GM19239 (cell line): Measurements from ENCODE around the gene LKAAEAR1.

Experiments
- DNase-seq: peaks from one replicate; pipeline ENCODE4 v3.0.0; 2011; ENCODE audit warnings: low spot score; ENCODE audit not compliant: insufficient read length
- FAIRE-seq: peaks from 2 replicates; lab custom pipeline; 2011; peaks lifted over from hg19 to GRCh38; lab: Jason Lieb, UNC

Gene LKAAEAR1

GRCh38 chr20:64111841-64112641, 27.8 kb upstream of the LKAAEAR1 start:
- FAIRE-seq (no peak), DNase-seq (no peak)

- FAIRE-seq (no peak), DNase-seq (no peak)
Measured at GRCh38 chr20:64110411-64111068, 26.3 kb upstream of the LKAAEAR1 start.

DNA sequence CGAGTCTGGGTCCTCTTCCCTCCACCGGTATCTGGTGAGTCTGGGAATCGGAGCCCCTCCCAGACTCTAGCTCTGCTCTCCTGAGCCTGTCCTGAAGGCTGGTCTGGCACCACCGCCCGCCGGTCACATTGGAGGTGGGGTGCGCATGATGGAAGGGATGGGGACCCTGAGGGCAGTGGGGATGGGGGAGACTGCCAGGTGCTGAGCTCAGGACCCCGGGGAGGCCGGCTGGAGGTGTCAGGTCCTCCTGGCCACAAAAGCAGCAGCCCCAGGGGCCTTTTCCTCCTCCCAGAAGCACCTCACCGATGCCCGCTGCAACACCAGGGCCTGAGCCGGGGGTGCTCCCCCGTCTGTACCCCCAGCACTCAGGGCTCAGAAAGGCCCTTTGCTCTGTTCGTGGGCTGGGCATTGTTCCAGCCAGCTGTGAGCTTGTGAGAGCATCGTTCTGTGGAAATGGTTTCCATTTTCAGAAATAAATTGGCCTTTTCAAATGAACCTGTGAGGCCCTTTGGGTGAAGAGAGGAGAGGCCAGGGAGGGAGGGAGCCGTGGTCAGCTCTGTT, 25.7 kb upstream of the LKAAEAR1 start:
- DNase-seq (no peak), FAIRE-seq (no peak)

DNA sequence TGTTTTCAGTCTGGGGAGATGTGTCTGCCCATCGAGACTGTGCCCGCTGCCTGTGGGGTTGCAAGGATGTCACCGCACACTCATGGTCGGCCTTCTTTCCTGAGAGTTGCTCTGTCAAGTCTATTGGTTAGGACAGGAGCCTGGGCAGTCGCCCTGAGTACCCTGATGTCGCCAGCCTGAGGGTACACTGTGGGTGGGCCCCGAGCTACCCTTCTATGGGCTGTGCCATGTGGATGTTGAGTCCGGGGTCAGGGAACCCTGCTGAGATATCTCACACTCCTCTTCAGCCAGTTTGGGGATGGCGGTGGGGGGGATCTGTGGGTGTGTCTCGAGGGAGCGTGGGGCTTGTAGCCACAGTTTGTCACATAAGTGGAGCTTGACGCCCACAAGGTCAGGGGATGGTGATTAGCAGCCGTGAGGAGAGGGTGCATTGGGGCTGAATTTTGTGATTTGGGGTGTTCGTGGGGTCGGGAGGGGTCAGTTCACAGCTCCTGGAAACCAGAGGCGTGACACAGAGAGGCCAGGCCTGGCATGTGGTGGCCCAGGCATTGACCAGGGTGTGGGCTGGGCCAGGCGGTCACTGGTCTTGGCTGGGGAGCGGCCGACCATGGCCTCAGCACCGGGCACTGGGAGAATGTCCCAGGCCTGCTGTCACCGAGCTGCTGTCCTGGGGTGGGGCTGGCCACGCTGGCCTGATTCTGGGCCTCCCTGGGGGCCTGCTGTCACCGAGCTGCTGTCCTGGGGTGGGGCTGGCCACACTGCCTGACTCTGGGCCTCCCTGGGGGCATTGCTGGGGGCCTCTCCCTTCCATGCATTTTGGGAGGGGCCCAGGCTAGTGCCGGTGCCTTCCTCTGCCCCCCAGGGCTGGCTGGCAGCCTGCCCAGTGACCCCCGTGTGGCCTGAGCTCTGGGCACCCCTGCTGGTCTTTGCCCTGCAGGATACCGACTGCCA, 24.8 kb upstream of the LKAAEAR1 start:
- DNase-seq = no peak
- FAIRE-seq = no peak

DNA sequence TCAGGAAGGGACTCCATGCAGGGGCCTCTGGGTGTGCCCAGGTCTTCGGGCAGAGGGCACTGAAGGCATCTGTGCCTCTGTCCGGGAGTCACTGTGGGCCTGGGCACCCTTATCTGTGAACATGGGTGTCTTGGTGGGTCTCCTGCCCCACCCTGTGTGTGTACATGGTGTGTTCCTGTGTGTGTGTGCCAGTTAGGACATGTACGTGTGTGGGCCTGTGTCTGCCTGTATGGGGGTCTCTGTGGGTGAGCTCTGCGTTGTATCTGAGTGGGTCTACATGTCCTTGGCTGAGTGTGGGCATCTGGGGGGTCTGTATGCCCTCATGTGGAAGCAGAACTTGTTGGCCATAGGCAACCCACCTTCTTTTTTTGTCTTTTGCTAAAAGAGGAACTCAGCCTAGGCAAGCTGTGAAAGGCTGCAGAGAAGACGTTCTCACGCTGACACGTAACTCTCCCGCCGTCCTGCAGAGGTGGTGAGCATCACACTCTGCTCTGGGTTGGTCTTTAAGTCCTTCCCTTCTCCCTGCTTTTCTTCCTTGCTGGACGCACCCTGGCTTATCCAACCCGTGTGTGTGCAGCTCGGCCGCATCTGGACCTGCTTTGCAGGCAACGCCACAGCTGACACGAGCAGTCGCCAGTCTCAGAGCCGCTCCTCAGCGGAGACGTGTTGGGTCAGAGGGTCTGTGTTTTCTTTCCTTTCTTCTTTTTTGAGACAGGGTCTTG, 23.7 kb upstream of the LKAAEAR1 start:
- FAIRE-seq = no peak
- DNase-seq = no peak

DNA sequence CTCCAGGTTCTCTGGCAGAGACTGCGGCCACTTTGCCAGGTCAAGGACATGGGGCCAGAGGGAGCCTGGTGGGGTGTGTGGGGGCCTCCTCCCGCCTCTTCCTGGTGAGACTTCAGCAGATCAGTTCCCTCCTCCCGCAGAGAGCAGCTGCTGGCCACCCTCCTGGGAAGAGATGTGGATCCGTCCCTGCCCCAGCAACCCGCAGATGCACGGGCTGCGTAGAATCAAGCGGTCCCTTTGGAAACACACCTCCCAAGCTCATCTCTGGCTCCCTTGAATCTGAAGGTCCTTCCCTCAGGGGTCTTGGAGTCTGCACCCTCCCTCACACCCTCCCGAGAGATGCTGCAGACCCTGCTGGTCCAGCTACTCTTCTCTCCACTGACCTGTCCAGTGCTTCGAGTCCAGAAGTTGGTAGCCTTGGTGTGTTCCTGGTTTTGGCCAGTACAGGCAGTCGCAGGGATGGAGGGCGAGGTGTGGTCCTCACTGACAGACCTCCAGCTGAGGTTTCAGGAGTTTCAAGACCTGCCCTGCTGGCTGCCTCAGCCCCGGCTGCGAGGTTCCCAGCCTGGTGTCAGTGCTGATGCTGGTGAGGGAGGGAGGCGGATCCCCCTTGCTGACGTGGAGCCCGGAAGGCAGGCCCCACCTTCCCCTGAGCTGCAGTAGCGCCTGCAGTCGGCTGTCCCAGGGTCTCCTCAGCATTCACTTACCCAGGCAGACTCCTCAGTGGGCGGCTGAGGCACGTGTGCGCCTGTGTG, 23.0 kb upstream of the LKAAEAR1 start, which contains the start of gene NPBWR2:
NPBWR2 (minus strand) TSS at position 585 of the 755 bp plus-strand sequence. CDS start 734 bp downstream, outside the sequence.
- DNase-seq (no peak), FAIRE-seq (no peak)

DNA sequence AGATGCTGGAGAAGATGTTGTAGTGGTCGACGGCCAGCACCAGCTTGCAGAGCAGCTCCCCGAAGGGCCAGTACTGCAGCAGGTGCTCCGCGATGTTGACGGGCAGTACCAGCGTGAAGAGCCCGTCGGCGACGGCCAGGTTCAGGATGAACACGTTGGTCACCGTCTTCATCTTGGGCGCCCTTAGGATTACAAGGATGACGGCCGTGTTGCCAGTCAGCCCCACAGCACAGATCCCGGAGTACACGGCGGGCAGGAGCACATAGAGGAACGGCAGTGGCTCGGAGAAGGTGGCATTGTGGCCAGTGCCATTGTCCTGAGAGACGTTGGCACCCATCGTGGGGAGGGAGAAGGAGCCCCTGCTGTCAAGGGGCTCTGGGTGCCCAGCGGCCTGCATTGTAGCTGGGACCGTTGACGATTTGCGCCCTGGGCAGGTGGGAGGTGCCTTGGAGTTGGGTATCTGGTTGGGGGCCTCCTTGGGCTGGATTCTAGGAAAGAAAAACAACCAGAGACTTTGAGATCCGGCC, 22.3 kb upstream of the LKAAEAR1 start:
- FAIRE-seq (no peak), DNase-seq (no peak)

DNA sequence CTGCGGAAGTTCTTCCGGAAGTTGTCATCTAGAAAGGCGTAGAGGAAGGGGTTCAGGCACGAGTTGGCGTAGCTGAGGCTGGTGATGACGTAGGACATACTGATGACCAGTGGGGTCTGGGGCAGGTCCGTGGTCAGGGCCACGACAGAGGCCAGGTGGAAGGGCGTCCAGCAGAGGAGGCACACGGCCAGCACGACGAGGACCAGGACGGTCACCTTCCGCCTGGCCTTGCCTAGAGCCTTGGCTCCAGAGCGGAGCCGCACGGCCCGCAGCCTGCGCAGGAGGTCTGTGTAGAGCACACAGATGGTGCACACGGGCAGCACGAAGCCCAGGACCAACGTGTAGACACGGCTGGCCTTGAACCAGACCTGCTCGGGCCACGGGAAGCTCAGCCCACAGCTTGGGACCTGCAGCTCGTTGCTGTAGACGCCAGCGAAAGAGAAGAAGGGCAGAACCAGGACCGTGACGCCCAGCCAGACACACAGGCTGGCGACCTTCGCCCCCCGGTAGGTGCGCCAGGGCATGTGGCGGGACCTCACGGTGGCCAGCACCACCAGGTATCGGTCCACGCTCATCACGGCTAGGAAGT, 21.7 kb upstream of the LKAAEAR1 start:
- DNase-seq (no peak), FAIRE-seq (no peak)

DNA sequence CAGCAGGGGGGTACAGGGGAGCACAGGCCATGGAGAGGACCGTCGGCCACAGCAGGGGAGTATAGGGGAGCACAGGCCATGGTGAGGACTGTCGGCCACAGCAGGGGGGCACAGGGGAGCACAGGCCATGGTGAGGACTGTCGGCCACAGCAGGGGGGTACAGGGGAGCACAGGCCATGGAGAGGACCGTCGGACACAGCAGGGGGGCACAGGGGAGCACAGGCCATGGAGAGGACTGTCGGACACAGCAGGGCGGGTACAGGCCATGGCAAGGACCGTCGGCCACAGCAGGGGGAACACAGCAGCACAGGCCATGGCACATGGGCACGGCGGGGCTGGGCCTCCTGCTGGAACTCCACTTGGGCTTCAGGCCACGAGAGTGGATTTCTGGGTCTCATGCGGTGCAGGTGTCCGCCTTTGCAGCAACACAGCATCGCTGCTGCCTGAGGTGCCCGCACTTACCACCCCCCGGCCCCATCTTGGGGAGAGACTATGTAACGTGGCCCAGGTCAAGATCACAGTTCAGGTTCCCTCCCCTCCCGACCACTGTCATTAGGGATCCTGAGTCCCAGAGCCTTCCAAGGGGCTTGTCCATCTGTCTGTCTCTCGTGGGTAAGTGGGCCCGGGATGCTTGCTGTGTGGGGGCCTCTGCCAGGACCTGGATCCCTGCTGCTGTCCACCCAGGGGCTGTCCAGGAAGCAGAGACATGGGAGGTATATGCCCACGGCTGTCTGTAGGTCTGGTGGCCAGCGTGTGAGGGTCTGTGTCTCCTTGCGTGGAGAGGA, 20.7 kb upstream of the LKAAEAR1 start:
- FAIRE-seq (no peak), DNase-seq (no peak)

- no peak for FAIRE-seq
- no peak for DNase-seq
Measured at GRCh38 chr20:64103871-64104666, 19.9 kb upstream of the LKAAEAR1 start.

- FAIRE-seq (no peak), DNase-seq (no peak)
Measured at GRCh38 chr20:64102647-64103354, 18.6 kb upstream of the LKAAEAR1 start.

- DNase-seq (peak; percentile 77), FAIRE-seq (no peak)
Measured at GRCh38 chr20:64101731-64102621, 17.8 kb upstream of the LKAAEAR1 start.

DNA sequence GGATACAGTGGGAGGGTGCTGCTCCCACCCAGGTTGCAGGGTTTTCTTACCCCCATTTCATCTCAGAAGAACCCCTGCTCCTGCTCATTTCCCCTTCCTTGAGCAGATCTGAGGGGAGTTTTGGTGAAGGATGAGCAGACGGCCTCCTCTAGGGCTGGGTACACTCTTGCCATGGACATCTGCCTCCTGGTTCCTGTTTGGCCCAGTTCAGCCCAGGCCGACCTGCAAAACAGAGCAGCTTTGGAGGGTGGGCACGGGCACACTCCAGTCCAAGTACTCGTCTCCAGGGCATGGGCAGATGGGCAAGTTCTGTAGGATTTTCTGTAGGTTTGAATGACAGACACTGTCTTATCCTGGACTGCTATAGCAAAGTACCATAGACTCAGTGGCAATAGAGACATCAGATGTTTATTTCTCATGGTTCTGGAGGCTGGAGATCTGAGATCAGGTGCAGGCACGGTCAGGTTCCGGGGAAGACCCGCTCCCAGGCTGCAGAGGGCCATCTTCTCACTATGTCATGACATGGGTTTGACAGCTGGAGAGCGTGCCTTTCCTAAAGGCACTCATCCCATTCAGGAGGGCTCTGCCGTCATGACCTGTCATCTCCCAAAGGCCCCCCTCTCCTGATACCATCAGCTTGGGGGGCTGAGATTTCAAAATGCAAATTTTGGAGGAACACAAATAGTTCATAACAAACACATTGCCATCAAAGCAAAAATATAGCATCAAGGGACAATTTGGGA, 16.9 kb upstream of the LKAAEAR1 start:
- FAIRE-seq (no peak), DNase-seq (no peak)

DNA sequence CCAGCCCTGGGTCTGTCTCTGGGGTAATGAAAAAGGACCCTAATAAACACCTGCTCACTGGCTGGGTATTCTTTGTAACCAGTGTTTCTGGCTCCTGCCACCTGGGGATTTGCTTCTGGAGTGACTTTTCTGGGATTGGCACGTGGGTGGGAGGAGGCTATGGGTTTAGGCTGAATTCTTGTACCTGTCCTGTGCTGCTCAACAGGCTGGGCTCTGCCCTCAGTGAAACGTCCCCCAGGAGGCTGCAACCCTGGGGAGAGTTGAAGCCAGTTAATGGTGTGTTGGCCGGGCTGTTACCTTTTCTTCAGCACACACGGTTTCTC, 16.3 kb upstream of the LKAAEAR1 start:
- DNase-seq = no peak
- FAIRE-seq = no peak
